HG03565 (cell line): ENCODE data around the gene NOVA2.
A peak's percentile ranks its signal among the peaks of the same experiment; 100 is the strongest.

Experiments
- ATAC-seq: cut with Tn5 transposase; IDR thresholded peaks from one replicate; pipeline ENCODE4 v1.9.1; 2021; ENCODE audit warnings: mild to moderate bottlenecking, moderate library complexity; ENCODE audit not compliant: unreplicated experiment

NOVA2 gene

DNA sequence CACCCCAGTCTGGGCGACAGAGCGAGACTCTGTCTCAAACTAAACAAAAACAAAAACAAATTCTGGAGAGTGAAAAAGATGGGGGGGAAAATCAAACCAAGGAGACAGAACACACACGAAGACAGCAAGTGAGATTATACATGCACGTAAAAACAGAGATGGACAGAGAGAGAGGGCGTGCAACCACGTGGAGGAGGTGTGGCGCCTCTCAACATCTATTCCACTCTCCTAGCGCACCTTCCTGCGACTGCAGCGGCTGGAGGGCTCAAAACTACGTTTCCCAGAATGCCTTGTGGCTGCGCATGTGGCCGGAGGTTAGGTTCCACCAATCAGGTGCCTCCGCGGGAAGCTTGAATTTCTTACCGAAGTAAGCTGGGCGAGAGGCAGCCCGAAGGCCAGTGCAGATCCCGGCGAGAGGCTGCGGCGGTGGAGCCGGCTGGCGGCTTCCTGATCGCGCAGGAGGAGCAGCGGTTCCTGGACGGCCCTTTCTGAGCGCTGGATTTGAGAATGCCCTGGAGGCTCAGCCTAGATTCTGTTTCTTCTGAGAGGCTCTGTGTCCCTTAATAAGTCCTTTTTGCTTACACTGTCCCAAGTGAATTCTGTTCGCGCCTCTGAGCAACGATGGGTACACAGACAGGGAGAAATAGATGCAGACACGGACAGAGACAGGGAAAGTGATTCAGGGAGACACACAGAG lies 46.0 kb downstream of the NOVA2 start:
- ATAC-seq = peak; percentile 80

DNA sequence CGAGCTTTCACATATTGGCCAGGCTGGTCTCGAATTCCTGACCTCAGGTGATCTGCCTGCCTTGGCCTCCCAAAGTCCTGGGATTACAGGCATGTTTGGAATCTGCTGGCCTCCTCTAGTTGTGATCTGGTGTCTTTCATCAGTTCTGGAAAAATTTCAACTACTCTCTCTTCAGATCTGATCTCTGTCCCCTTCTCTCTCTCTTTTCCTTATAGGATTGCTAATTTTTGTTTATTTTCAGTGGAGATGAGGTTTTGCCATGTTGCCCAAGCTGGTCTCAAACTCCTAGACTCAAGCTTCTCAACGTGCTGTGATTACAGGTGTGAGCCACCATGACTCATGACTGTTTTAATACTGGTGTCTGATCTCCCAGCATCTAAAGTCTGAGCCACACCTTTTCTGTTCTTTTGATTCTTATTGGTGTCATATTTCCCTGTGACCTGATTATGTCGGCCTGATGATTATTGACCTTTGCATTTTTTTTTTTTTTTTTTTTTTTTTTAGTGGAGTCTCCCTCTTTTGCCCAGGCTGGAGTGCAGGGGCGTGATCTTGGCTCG lies 48.7 kb downstream of the NOVA2 start:
- ATAC-seq = no peak

DNA sequence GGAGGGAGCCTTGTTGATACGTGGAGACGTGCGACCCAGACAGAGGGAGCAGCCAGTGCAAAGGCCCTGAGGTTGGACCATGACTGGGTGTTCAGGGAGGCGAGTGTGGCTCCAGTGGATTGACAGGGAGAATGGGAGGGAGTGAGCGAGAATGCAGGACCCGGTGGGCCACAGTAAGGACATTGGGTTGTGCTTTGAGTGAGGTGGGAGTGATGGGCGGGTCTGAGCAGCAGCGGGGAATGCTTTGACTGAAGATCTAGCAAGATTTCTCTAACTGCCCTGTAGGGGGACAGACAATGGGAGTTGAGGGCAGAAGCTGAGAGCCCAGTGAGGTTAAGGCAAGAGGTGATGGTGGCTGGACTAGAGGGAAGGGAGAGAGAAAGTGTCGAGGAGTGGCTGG lies 51.4 kb downstream of the NOVA2 start:
- no peak for ATAC-seq

DNA sequence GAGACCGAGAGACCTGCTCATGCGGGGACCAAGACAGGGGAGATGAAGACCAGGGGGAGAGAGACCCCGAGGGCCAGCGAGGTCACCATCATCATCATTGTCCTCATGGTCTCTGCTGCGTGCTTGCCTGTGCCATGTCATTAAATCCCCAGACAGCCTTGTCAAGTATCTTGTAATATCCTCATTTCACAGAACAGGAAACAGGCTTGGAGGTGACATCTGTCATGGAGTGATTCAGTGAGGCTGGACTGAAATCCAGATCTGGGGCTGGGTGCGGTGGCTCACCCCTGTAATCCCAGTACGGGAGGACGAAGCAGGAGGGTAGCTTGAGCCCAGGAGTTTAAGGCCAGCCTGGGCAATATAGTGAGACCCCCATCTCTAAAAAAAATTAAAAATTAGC lies 53.2 kb downstream of the NOVA2 start:
- no peak for ATAC-seq

DNA sequence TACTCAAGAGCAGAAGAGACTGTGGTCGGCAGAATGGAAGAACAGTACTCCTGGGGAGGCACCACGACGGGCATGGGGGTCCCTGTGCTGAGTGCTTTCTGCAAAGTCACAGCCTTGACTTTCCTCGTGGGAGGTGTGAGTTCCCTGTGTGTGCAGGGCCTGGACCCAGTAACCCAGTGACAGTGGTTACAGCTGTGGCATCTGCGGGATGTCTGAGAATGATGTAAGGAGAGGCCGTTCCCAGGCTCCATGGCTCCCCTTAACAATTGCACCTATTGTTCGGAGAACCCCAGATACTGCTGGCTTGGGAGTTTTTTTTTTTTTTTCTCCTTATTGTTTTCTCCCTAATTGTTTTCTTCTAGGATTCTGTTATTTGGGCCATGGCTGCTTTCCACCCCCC lies 54.0 kb downstream of the NOVA2 start:
- ATAC-seq = no peak

DNA sequence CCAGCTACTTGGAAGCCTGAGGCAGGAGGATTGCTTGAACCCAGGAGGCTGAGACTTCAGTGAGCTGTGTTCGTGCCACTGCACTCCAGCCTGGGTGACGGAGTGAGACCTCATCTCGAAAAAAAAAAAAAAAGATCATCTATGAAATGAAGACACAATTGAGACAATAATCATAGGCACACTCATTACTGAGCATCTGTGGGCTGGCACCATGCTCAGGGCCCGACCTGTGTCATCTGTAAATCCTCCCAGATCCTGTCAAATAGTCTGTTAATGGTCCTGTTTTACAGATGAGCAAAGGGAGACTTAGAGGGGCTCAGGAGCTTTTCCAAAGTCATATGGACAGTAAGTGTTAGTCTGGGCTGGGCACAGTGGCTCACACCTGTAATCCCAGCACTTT lies 54.9 kb downstream of the NOVA2 start:
- ATAC-seq = no peak

DNA sequence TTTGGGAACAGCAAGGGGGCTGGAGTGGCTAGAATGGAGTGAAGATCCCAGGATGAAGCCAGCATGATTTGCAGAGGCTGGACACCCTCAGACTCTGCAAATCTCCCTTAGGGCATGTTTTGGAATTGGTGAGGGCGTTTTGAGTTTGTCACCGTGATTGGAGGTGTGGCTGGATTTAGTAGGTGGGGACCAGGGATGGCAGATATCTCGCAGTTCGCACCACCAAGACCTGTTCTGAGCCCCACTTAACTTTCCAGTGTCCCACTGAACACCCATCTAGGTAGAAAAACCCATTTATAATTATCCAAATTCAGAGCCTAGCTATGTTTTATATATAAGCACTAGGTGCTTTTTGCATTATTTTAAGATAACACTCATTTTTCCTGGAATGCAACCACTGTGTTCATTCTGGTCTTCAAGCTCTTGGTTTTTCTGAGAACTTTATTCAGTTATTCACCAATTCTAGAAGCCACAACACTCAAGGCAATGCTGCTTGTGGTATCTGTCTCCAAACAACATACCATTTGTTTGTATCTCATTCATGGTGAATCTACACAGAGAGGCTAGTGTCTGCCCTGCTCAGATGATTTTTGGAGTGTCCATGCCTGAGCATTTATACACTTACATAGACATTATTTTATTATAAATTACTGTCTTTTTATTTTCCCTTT lies 56.1 kb downstream of the NOVA2 start:
- ATAC-seq = no peak

DNA sequence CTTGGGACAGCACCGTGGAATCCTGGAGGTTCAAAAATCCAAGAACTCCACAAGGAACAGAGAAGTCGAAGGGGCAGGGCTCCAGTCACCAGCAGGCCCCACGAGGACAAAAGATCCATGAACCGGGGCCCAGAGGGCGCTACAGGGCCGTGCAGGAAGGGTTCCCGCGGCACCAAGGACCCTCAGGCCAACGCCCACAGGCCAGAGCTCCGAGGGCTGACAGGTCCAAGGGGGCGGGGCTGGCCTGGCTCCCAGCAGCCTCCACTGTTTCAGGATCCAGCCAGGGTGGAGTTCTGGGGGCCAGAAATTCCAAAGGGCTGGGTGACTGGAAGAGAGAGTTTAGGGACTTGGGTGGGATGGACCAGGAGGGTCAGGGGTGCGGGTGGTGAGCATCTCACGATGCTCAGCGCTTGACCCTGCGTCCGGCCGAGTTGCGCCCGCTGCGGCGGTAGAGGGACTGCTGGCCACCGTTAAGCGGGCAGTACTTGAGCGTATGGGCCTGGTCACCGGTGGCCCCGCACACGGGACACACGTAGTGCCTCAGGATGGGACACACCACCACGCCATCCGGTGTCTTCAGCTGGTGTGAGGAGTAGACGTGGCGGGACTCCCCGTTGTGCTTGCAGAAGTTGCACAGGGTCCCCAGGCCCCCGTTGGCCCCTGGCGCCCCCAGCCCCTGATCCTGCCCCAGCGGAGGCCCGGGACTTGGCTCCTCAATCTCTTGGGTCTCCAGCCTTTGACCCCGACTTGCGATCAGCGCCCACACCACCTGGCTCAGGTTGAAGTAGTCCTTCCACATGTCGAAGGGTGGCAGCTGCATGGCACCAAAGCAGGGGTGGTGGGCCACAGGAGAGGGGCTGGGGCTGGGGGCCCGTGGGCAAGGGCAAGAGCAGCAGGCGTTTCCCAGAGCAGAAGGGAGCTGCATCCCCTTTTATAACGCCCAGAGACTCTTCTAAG lies 59.5 kb downstream of the NOVA2 start, which contains the start of gene NANOS2:
TSS of gene NANOS2 (minus strand) at position 905 of the 957 bp plus-strand sequence. CDS start at position 820, 85 bp downstream.
- no peak for ATAC-seq

DNA sequence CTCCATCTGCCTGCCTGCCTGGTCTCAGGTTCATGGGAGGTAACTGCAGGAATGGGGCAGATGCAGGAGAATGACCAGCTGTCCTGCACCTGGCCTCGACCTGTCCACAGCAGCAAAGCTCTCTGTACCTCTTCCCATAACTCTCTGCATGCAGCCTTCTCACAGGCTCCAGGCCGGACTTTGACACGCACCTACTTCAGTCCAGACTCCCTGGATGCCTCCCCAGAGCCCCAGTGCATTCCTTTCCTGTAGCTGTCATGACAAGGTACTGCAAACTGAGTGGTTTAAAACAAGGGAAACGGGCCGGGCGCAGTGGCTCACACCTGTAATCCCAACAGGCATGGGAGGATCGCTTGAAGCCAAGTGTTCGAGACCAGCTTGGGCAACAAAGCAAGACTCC lies 62.4 kb downstream of the NOVA2 start:
- no peak for ATAC-seq

DNA sequence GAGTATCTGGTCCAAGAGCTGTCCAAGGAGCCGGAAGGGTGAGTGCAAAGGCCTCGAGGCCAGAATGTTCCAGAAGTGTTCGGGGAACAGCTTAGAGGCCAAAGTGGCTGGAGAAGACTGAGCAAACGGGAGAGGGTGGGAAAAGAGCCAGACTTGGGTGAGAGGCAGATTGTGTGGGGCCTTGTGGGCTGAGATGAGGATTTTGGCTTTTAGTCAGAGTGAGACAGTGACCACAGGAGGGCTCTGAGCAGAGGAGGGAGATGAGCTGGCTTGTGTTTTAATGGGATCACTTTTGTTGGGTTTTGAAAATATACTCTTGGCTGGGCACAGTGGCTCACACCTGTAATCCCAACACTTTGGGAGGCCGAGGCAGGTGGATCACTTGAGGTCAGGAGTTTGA lies 64.7 kb downstream of the NOVA2 start:
- ATAC-seq = no peak

DNA sequence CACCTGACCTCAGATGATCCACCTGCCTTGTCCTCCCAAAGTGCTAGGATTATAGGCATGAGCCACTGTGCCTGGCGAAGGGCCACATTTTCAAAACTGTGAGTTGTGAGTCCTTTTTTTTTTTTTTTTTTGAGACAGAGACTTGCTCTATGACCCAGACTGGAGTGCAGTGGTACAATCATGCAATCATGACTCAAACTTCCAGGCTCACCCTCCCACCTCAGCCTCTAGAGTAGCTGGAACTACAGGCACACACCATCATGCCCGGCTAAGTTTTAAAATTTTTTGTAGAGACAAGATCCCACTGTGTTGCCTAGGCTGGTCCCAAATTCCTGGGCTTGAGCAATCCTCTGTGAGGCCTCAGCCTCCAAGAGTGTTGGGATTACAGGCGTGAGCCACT lies 67.4 kb downstream of the NOVA2 start:
- ATAC-seq = no peak

DNA sequence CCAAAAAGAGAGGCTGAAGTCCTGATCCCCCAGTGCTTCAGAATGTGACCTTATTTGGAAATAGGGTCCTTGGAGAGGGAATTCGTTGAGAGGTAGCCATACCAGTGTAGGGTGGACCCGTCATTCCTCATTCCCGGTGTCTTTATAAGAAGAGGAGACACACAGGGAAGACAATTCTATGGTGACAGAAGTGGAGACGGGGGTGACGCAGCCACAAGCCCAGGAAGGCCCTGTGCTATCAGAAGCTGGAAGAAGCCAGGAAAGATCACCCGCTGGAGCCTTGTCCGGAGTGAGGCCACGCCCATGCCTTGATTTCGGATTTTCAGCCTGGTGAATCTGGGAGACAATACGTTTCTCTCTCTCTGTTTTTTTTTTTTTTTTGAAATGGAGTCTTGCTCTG lies 68.7 kb downstream of the NOVA2 start:
- no peak for ATAC-seq

DNA sequence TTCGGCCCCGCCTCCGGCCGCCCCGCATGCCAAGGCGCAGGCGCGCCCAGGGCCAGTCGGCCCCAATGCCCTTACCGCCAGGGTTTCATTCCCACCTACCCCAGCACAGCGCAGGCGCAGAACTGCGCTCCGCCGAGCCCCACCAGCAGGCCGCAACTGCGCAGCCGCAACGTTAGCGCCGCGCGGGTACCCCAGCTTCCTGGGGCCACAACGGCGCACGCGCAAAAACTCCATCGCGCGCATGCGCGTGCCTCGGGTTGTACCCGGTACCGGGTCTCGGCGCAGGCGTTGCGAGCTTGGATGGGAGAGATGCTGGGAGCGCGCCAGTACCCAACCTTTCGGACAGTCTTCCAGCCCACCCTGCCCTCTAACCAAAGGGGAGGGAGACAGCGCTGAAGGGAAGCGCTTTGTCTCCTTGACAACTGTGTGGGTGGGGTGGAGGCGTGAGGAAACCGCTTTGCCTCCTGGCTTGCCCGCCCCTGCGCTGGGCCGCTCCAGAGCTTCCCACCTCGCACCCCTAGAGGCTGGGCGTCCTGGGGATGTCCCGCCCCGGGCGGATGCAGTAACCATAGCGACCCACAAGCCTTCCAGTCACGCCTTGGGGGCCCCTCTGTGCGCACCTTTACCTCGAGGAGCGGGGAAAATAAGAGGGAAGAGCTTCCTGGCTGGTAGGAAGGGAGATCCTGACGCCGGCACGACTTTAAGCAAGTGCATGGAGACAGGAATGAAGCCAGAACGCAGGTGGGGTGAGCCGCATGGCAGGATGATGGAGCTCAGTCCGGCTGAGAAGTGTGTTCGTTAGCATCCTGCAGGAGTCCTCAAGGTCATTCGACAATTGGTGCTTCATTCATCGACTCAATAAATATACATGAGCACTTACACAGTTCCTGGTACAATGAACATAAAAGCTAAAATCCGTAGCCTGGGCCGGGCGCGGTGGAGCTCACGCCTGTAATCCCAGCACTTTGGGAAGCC lies 70.7 kb downstream of the NOVA2 start:
- peak; percentile 87 for ATAC-seq

DNA sequence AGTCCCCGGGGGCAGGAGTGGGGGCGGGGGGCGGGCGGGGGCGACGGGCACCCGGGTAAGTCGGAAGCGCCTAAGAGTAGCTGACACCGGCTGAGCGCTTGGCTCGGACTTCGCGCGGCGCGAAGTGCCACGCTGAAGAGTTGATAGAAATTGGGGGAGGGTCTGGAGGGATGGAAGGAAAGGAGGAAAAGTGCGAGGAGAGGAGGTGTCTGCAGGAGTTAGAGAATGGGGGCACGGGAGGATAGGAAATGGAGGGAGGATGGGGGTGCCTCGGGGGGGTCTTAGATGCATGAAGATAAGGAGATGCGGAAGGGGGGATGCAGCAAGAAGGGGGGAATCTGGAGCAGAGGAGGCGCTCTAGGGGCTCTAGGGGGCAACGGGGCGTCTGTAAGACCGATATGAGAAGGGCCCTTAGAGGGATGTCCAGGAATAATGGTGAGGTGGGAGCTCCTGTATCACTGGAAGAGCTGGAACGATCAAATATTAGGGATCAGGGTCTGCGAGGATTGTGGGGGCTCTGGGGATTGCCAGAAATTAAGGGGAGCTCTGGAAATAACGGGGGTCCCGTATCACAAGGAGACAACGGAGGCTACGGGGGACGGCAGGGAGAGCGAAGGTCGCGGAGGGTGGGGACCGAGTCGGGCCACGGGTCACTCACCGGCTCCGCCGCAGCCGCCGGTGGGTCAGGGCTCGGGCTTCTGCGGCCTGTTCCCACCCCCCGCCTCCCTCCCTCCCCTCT lies 71.6 kb downstream of the NOVA2 start, which contains the start of gene MYPOP:
TSS of gene MYPOP (minus strand) at position 702 of the 739 bp plus-strand sequence. CDS start 840 bp downstream, outside the sequence.
- ATAC-seq = no peak

DNA sequence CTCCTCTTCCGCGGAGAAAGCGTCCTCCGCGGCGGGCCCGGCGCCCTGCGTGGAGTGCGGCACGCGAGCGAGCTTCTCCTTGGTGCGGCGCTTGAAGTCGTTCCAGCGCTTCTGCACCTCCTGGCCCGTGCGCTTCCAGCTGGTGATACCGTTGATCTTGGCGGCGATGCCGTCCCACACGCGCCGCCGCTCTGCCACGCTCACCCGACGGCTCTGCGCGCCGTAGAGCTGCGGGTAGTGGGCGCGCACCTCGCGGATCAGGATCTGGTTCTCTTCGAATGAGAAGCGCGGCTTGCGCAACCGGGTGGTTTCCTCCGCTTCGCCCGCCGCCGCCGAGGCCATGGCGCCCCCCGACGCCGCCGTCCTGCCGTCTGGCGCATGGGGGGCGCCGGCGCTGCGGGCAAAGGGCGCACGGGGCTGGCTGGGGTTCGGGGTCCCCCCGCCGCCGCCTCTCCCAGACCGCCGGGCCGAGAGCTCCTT lies 72.2 kb downstream of the NOVA2 start:
- ATAC-seq = no peak

DNA sequence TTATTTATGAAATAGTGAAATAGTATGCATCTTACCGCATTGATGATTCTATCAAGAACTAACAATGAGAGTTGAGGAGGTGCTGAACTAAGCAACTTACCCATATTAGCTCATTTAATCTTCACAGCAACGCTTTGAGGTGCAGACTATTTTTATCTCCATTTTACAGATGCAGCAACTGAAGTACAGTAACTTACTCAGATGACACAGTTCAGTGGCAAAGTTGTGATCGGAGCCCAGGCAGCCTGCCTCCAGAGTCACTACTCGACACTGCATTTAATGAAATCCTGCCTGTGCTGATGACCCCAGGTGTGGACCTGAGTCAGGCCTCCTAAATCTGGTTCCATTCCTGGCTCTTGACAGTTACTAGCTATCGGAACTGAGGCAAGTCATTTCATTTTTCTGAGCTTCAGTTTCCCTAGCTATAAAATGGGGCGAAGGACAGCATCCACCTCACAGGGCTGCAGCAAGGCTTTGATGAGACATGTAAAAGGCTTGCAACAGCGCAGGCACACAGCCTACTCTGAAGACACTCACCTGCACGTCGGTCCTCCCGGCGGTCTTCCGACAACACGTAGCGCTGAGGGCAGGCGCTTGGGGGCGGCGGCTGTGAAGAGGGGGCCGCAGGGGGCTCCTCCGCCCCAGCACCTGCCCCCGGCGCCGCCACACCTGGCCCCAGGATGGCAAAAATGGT lies 72.8 kb downstream of the NOVA2 start:
- ATAC-seq = no peak

DNA sequence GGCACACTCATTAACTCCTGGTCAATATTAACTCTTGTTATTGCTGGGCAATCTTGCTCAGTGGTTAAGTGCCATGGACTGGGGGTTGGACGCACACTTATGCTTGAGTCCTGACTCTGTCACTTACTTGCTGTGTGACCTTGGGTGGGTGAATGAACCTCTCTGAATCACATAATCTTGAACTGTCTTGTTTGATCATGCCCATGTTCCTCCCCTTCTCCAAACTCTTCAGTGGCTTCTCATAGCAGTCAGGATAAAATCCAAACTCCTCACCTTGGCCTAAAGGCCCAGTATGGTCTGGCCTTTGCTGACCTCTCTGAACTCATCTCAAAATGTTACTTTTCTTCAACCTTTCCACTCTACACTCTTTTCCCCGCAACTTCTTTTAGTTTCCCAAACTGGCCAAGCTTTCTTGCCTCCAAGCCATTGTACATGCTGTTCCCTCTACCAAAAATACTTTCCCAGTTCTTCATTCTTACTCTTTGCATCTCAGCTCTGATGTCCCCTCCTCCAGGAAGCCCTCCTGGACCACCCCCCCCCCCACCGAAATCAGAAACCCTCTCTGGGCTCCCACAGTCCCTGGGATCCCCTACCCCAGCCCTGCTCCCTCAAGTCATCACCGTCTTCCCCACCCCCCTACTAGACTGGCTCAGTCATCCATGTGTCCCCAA lies 73.6 kb downstream of the NOVA2 start:
- no peak for ATAC-seq

DNA sequence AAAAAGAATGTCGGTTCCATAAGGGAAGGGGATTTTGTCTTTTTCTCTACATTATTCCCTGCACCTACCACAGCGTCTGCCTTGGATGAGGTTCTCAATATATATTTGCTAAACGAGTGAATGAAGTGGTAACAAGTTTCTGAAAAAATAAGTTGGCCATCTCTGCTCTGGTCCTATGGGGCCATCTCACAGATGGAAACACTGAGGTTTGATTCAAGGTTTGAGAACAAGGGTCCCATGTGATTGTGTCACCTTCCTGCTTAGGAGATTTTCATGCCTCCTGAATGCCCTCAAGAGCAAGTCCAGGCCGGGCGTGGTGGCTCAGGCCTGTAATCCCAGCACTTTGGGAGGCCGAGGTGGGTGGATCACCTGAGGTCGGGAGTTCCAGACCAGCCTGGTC lies 74.4 kb downstream of the NOVA2 start:
- ATAC-seq = no peak
